Natural killer cell treated with Interleukin-12 subunit alpha and Interleukin-12 subunit beta and Interleukin-15 and Interleukin-18, amount 100 ng/mL, for 72 hours (primary cell): ENCODE measurements around the gene SLC49A4. TPM values are rescaled to one million over a fixed set of nuclear protein-coding genes. Genes with fewer than 3 reads are reported as not detected.

Source experiments
- ATAC-seq, 2 donors: fragments of 150-1000 bp; cut with Tn5 transposase in 1 of 2; sonication (Bioruptor Pico), chemical (Tn5 transposase) in 1 of 2; 2 replicates each; pipeline ENCODE4 v1.10.0; 2021
- DNase-seq: peaks from one replicate; pipeline ENCODE4 v3.0.0; 2022; ENCODE audit warnings: low spot score
- H3K27ac Mint-ChIP-seq, 2 donors: 1 replicate in 1 of 2; 2 replicates in 1 of 2; pipeline ENCODE4 v1.8.0; 2022; ENCODE audit warnings: mixed read lengths in 2 of 2, mild to moderate bottlenecking in 1 of 2, moderate library complexity in 1 of 2
- H3K27me3 Mint-ChIP-seq, 2 donors: 1 replicate in 1 of 2; 2 replicates in 1 of 2; pipeline ENCODE4 v1.8.0; 2022; ENCODE audit warnings: mixed read lengths in 2 of 2
- H3K36me3 Mint-ChIP-seq: one replicate; pipeline ENCODE4 v1.8.0; 2022; ENCODE audit warnings: mixed read lengths
- H3K4me1 Mint-ChIP-seq, 2 donors: 1 replicate in 1 of 2; 2 replicates in 1 of 2; pipeline ENCODE4 v1.8.0; 2022; ENCODE audit warnings: low read depth in 2 of 2, mixed read lengths in 2 of 2, mild to moderate bottlenecking in 1 of 2
- H3K4me3 Mint-ChIP-seq: one replicate; pipeline ENCODE4 v1.8.0; 2022; ENCODE audit warnings: mixed read lengths
- H3K9me3 Mint-ChIP-seq: 2 replicates; pipeline ENCODE4 v1.8.0; 2022; ENCODE audit warnings: mixed read lengths
- total RNA-seq, 2 donors: library from RNA; stranded (reverse); gene quantifications; one replicate each; pipeline ENCODE4 v1.2.3, GENCODE V29; 2022

SLC49A4 gene
- total RNA-seq, 2 donors from 2014 or later, result 1.8 to 2.7 TPM

DNA sequence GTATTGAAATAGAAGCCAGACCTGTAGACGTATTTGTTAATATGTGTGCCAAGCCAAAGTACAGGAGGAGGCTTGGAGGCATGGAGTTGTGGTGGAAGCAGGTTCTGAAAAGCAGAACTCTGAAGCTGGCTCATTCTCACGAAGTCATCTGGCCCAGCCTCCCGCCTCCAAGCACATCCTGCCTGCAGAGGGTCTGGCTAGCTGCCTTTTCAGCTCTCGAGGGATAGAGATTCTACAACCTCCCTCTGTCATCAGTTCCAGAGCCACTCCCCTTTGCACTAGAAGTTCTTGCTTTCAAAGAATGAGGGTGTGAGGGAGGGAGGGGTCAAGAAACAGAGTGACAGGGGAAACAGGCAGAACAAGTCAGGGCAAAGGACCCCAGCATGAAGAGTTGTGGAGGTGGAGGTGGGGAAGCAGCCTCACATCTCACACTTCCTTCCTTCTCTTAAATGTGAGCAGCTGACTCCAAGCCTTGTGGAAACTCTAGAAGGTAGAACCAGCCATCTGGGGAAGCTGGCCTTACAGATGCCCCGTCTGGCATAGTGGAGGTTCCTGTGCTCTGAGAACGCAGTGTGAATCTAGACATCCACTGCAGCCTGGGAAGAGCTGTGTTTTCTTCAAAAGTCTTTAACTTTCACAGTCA, 95.3 kb downstream of the SLC49A4 start:
- Mint-ChIP-seq H3K9me3 (no peaks in the 10 kb centered on the region), H3K36me3 (no peaks in the 10 kb centered on the region), H3K27ac (no peak overlapping the region), H3K4me1 (peaks cover 5 to 9% of the 10 kb centered on the region in 2 donors), H3K4me3 (no peak overlapping the region), H3K27me3 (no peaks in the 10 kb centered on the region)
- DNase-seq (no peak), ATAC-seq (peak in 1 of 2 donors; percentile 15)

- H3K4me1 Mint-ChIP-seq, result peaks cover 5 to 9% of the 10 kb centered on the region in 2 donors
- no peak overlapping the region for H3K4me3 Mint-ChIP-seq
- H3K27ac Mint-ChIP-seq, result no peak overlapping the region
- no peaks in the 10 kb centered on the region for H3K9me3 Mint-ChIP-seq
- no peak for DNase-seq
- peaks cover 0 to 4% of the 10 kb centered on the region in 2 donors for H3K27me3 Mint-ChIP-seq
- ATAC-seq, result no peak
- no peaks in the 10 kb centered on the region for H3K36me3 Mint-ChIP-seq
Observed at GRCh38 chr3:122890720-122891220, 95.9 kb downstream of the SLC49A4 start.

DNA sequence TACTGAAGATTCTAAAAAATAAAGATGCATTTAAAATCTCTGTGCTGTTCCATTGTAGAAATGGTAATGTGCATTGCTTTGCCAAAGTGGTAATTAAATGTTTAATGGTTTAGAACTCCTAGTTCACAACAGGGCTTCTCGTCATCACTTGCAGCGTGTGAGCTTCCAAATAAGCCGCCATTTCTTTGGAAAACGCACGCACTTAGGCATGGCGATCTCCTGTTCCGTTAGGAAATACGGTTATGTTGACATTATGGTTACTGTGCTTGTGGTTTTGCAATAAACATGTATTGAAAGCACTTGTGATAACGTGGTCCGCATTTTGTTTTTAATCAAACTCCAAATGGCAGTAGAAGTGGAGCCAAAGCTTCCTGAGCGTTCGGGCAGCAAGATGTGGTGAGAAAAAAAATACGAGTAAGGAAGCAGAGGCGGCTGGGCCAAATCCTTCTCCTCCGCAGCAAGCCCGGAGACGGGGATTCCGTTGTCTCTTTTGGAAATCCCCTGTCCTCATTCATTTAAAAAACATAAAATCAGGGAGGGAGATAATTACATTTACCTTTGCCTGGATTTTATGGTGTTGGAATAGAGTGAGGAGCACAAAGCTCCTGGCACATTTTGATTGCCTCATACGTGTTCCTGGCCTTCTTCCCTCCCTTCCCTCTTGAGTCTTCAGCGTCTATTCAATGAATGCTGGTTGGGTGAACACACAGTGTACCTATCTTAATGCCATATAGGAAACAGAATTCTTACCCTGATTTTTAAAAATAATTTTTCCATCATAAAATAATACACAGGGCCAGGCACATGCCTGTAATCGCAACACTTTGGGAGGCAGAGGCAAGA, 97.5 kb downstream of the SLC49A4 start:
- no peak for DNase-seq
- H3K4me3 Mint-ChIP-seq, result no peak overlapping the region
- H3K36me3 Mint-ChIP-seq, result no peaks in the 10 kb centered on the region
- no peak for ATAC-seq
- H3K27me3 Mint-ChIP-seq, result peaks cover 4 to 17% of the 10 kb centered on the region in 2 donors
- peaks cover 5 to 9% of the 10 kb centered on the region in 2 donors for H3K4me1 Mint-ChIP-seq
- H3K9me3 Mint-ChIP-seq, result no peaks in the 10 kb centered on the region
- no peak overlapping the region for H3K27ac Mint-ChIP-seq

- peaks cover 5 to 20% of the 10 kb centered on the region in 2 donors for H3K27me3 Mint-ChIP-seq
- DNase-seq (no peak), ATAC-seq (no peak)
- no peak overlapping the region for H3K27ac Mint-ChIP-seq
- no peak overlapping the region for H3K4me3 Mint-ChIP-seq
- H3K36me3 Mint-ChIP-seq, result no peaks in the 10 kb centered on the region
- H3K4me1 Mint-ChIP-seq, result peaks cover 5 to 9% of the 10 kb centered on the region in 2 donors
- no peaks in the 10 kb centered on the region for H3K9me3 Mint-ChIP-seq
Observed at GRCh38 chr3:122893282-122893681, 98.4 kb downstream of the SLC49A4 start.

DNA sequence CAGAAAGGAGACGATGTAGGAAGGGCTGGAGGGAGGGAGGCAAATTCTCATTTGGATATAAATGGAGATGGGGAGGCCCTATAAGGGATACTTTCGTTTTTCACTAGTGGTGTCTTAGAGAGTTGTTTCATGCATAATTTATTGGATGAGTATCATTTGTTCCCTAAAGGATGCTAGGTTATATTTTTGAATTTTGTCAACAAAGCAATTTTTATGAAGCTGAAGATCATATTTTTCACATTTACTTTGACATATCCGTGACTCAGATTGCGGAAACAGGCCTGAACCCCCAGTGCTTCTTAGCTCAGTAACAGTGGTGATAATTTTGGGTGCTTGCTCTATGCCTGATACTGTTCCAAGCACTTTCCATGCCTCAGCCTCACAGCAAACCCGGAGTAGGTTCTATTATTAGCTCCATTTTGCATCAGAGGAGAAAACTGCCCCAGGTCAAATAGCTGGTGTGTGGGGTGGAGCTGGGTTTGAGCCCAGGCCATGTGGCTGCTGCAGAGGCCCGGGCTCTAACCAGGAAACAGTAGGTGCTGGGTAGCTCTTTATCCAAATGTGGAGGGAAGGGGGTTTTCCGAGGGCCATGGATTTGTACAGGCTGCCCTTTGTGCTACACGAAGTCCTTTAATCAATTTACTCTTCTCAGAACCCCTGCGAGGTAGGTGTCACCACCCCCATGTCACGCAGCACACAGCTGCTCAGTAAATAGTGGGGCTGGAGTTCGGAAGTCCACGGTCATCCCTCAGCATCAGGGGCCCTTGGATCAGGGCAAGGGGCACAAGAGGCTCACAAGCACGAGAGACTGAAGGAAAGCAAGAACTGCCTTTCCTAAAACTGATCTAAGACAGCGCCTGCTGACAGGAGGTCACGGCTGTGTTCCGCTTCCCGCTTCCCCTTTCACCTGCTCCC, 99.1 kb downstream of the SLC49A4 start:
- ATAC-seq (no peak), DNase-seq (no peak)
- Mint-ChIP-seq H3K4me3 (no peak overlapping the region), H3K9me3 (no peaks in the 10 kb centered on the region), H3K36me3 (no peaks in the 10 kb centered on the region), H3K27ac (no peak overlapping the region), H3K27me3 (peaks cover 5 to 20% of the 10 kb centered on the region in 2 donors), H3K4me1 (peaks cover 5 to 9% of the 10 kb centered on the region in 2 donors)

DNA sequence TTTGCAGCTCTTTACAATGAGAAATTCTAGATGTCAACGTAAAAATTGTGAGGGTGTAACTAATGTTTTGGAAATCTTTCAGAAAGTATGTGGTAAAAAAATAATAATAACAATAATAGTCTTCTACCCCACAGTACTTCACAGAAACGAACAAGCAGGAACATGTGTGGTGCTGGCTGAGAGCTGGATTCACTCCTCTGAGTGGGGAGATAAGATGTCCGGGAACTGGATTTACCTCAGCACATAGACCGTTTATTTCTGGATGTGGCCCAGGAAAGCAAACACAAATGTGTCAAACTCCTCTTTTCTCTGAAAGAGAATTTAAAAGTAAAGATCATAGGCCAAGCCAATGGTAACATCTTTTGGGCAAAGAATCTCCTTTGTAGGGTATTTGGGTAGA, 103.4 kb downstream of the SLC49A4 start:
- Mint-ChIP-seq H3K36me3 (no peaks in the 10 kb centered on the region), H3K4me1 (peaks cover 4 to 5% of the 10 kb centered on the region in 2 donors), H3K4me3 (no peak overlapping the region), H3K9me3 (no peaks in the 10 kb centered on the region), H3K27ac (no peak overlapping the region), H3K27me3 (peaks cover 5 to 20% of the 10 kb centered on the region in 2 donors)
- no peak for DNase-seq
- ATAC-seq, result no peak

GRCh38 chr3:122902326-122902725, 107.5 kb downstream of the SLC49A4 start:
- Mint-ChIP-seq H3K27me3 (peaks cover 7 to 21% of the 10 kb centered on the region in 2 donors), H3K4me1 (no peaks in the 10 kb centered on the region), H3K36me3 (no peaks in the 10 kb centered on the region), H3K4me3 (no peak overlapping the region), H3K9me3 (no peaks in the 10 kb centered on the region), H3K27ac (no peak overlapping the region)
- no peak for DNase-seq
- ATAC-seq, result no peak

GRCh38 chr3:122903171-122903570, 108.3 kb downstream of the SLC49A4 start:
- Mint-ChIP-seq H3K27me3 (peaks cover 7 to 18% of the 10 kb centered on the region in 2 donors), H3K4me3 (no peak overlapping the region), H3K36me3 (no peaks in the 10 kb centered on the region), H3K4me1 (no peaks in the 10 kb centered on the region), H3K9me3 (no peaks in the 10 kb centered on the region), H3K27ac (no peak overlapping the region)
- DNase-seq, result no peak
- peak in 1 of 2 donors; percentile 20 for ATAC-seq

- no peak for DNase-seq
- H3K27ac Mint-ChIP-seq, result no peak overlapping the region
- H3K9me3 Mint-ChIP-seq, result no peaks in the 10 kb centered on the region
- no peaks in the 10 kb centered on the region for H3K36me3 Mint-ChIP-seq
- H3K4me3 Mint-ChIP-seq, result no peak overlapping the region
- H3K27me3 Mint-ChIP-seq, result peaks cover 18 to 22% of the 10 kb centered on the region in 2 donors
- no peak for ATAC-seq
- H3K4me1 Mint-ChIP-seq, result no peaks in the 10 kb centered on the region
Observed at GRCh38 chr3:122907471-122907870, 112.6 kb downstream of the SLC49A4 start.

GRCh38 chr3:122908251-122908650, 113.4 kb downstream of the SLC49A4 start:
- no peaks in the 10 kb centered on the region for H3K9me3 Mint-ChIP-seq
- H3K27me3 Mint-ChIP-seq, result peaks cover 18 to 23% of the 10 kb centered on the region in 2 donors
- ATAC-seq, result no peak
- no peak for DNase-seq
- H3K4me1 Mint-ChIP-seq, result no peaks in the 10 kb centered on the region
- H3K36me3 Mint-ChIP-seq, result no peaks in the 10 kb centered on the region
- H3K27ac Mint-ChIP-seq, result no peak overlapping the region
- no peak overlapping the region for H3K4me3 Mint-ChIP-seq

DNA sequence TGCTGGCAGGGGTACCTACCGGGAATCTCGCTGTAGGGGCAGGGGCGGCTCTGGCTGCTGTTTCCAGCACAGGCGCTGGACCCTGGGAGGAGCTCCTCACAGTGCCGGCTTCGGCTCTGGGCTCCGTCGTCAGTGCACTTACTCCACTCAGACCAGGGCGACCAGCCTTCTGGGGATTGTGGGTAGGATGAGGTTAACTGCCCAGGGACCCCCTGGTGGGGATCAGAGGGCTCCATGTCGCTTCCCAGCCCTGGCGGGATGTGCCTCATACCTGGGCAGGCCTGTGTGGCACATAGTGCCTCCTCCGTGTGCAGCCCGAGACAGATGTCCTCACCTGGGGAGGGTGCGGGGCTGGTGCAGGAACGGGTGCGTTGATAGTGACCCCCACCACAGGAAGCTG, 117.0 kb downstream of the SLC49A4 start:
- Mint-ChIP-seq H3K27me3 (peaks cover 16 to 33% of the 10 kb centered on the region in 2 donors), H3K4me1 (peaks cover 0 to 3% of the 10 kb centered on the region in 2 donors), H3K36me3 (no peaks in the 10 kb centered on the region), H3K9me3 (no peaks in the 10 kb centered on the region), H3K27ac (no peak overlapping the region), H3K4me3 (no peak overlapping the region)
- ATAC-seq (no peak), DNase-seq (no peak)

- H3K9me3 Mint-ChIP-seq, result no peaks in the 10 kb centered on the region
- H3K27me3 Mint-ChIP-seq, result peaks cover 17 to 33% of the 10 kb centered on the region in 2 donors
- no peak overlapping the region for H3K4me3 Mint-ChIP-seq
- no peak for DNase-seq
- H3K4me1 Mint-ChIP-seq, result peaks cover 0 to 3% of the 10 kb centered on the region in 2 donors
- no peak overlapping the region for H3K27ac Mint-ChIP-seq
- no peak for ATAC-seq
- H3K36me3 Mint-ChIP-seq, result no peaks in the 10 kb centered on the region
Observed at GRCh38 chr3:122912772-122913538, 118.1 kb downstream of the SLC49A4 start.
